GM18498 (cell line): Measurements from ENCODE around the gene DYNC1I2.
"Not testable (repeated sequence)": the region's sequence is repeated elsewhere in the genome, so short reads cannot be mapped to it uniquely, and the experiment has no call there.

Experiments used
- ATAC-seq: cut with Tn5 transposase; IDR thresholded peaks from one replicate; pipeline ENCODE4 v1.9.1; 2021; ENCODE audit warnings: mild to moderate bottlenecking, moderate library complexity; ENCODE audit not compliant: unreplicated experiment

The DYNC1I2 gene

GRCh38 chr2:171712051-171712450 is 24.8 kb downstream of the DYNC1I2 start:
- no peak for ATAC-seq

- peak; percentile 74 for ATAC-seq
These were observed 31.5 kb downstream of the DYNC1I2 start for GRCh38 chr2:171718720-171719119.

GRCh38 chr2:171719660-171720059 is 32.4 kb downstream of the DYNC1I2 start:
- no peak for ATAC-seq

GRCh38 chr2:171723716-171724683 is 36.7 kb downstream of the DYNC1I2 start:
- no peak for ATAC-seq

- ATAC-seq = no peak
These were observed 39.7 kb downstream of the DYNC1I2 start for GRCh38 chr2:171726847-171727450.

- ATAC-seq = no peak
These were observed 42.0 kb downstream of the DYNC1I2 start for GRCh38 chr2:171728989-171729951.

GRCh38 chr2:171729952-171730317 is 42.7 kb downstream of the DYNC1I2 start:
- ATAC-seq = no peak

GRCh38 chr2:171735991-171736710 is 48.9 kb downstream of the DYNC1I2 start:
- ATAC-seq = no peak

- ATAC-seq = peak; percentile 84
These were observed 53.9 kb downstream of the DYNC1I2 start for GRCh38 chr2:171741189-171741588.

GRCh38 chr2:171742760-171743159 is 55.5 kb downstream of the DYNC1I2 start:
- no peak for ATAC-seq

- ATAC-seq = no peak
These were observed 57.9 kb downstream of the DYNC1I2 start for GRCh38 chr2:171745141-171745540.

GRCh38 chr2:171745806-171746205 is 58.5 kb downstream of the DYNC1I2 start:
- ATAC-seq = no peak

GRCh38 chr2:171747371-171747770 is 60.1 kb downstream of the DYNC1I2 start:
- no peak for ATAC-seq

- no peak for ATAC-seq
These were observed 67.1 kb downstream of the DYNC1I2 start for GRCh38 chr2:171754254-171754939.

GRCh38 chr2:171758762-171759161 is 71.5 kb downstream of the DYNC1I2 start:
- ATAC-seq = not testable (repeated sequence)

GRCh38 chr2:171761176-171761575 is 73.9 kb downstream of the DYNC1I2 start:
- ATAC-seq = not testable (repeated sequence)

GRCh38 chr2:171762879-171763573 is 75.8 kb downstream of the DYNC1I2 start:
- ATAC-seq = no peak

GRCh38 chr2:171763602-171764001 is 76.3 kb downstream of the DYNC1I2 start:
- ATAC-seq = no peak

- ATAC-seq = no peak
These were observed 84.2 kb downstream of the DYNC1I2 start for GRCh38 chr2:171771463-171771862.
